ENCODE measurements around the gene ROR2. TPM values are rescaled to one million over a fixed set of nuclear protein-coding genes. Genes with fewer than 3 reads are reported as not detected.

The ROR2 gene
- 2.7 TPM in 2 replicates for total RNA-seq (2021)
- long read RNA-seq, full-length matches to known transcripts = 7 of 17 reads
- long read RNA-seq, partial matches to known transcripts = 4 of 17 reads
- long read RNA-seq, other reads (novel, unspliced or antisense) = 6 of 17 reads

DNA sequence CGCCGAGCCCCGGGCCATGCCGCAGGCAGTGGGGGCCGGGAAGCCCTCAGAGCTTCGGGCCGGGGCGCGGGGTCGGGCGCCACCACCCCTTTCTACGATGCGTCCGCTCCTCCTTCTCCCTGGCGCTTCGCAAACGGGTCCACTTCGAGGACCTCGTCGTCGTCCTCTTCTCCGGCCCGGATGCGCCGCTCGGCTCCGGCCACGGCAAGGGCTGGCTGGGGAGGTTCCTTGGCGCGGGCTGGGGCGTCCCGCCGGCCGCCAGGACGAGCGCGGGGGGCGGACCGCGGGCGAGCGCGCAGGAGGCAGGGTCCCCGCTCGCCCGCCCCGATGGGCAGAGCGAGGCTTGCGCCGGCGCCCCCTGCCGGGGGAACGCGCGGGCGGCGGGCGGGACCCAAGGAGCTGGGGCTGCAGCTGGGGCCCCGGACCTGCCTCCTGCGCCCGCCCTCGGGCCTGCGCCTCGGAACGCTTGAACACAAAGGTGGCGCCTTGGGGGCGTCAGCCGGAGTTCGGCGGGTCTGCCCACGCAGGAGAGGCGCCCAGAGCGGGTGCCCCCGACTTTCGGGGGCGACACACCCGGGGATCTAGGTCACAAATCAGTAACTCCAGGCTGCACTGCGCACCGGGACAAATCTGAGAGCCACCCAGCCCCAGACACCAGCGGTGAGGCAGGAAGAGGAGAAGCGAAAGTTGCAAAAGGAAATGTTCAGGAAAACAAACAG is at the start of gene ROR2:
TSS of gene ROR2 (minus strand) at position 283 of the 719 bp plus-strand sequence.
- H3K4me3 Mint-ChIP-seq = peak within 1 kb of the TSS; percentile 75 to 85

More for the DNA sequence above, at the start of gene ROR2:
- H3K23me2 ChIP-seq (ENCODE audit: insufficient read length, low read depth, low read length, poor library complexity, severe bottlenecking) = peaks cover 16% of the 10 kb centered on the region
- H3K9ac ChIP-seq (ENCODE audit: extremely low read depth, insufficient read length, low read length) = peak within 1 kb of the TSS; percentile 28
- no peaks in the 10 kb centered on the region for H3K79me1 ChIP-seq (ENCODE audit: insufficient read depth, low read depth, low read length, poor library complexity, severe bottlenecking)
- no peaks in the 10 kb centered on the region for H4K20me1 ChIP-seq (ENCODE audit: control insufficient read depth, insufficient read depth, insufficient read length)
- no peak within 1 kb of the TSS for H2BK5ac ChIP-seq (ENCODE audit: insufficient read length, low read length)
- no peaks in the 10 kb centered on the region; the same call in 1 of the 2 replicates for H3K4me1 ChIP-seq (ENCODE audit: insufficient read depth, low read length)
- H3K18ac ChIP-seq (ENCODE audit: insufficient read length, low read depth, low read length) = peak within 1 kb of the TSS; percentile 61
- Mint-ChIP-seq H3K4me1 (peaks cover 23 to 36% of the 10 kb centered on the region in 2 experiments), H3K9me3 (no peaks in the 10 kb centered on the region), H3K27ac (no peak within 1 kb of the TSS), H3K27me3 (ENCODE audit: low read depth) (peaks cover 86% of the 10 kb centered on the region), H3K36me3 (ENCODE audit: insufficient read depth in 1 of 3, low read depth in 3 of 3) (no peaks in the 10 kb centered on the region; a peak in 1 of 7 replicates)
- no peak within 1 kb of the TSS for H3K27ac ChIP-seq (ENCODE audit: insufficient read length, low read depth, low read length)
- no peak within 1 kb of the TSS for H4K5ac ChIP-seq (ENCODE audit: insufficient read length, low read depth, low read length)
- WGBS (ENCODE audit: extremely low coverage, insufficient read length, low lambda C conversion rate) = no CpG with 5 or more reads among the region's 81 CpGs
- H2AK5ac ChIP-seq (ENCODE audit: insufficient read length, low read length) = no peak within 1 kb of the TSS
- H2BK12ac ChIP-seq (ENCODE audit: insufficient read length, low read depth, low read length) = no peak within 1 kb of the TSS
- no peaks in the 10 kb centered on the region for H3K9me3 ChIP-seq (ENCODE audit: control insufficient read depth, low read depth, low read length)
- H4K8ac ChIP-seq (replicated peaks; ENCODE audit: insufficient read length, low read depth, low read length) = no peak within 1 kb of the TSS
- no peak within 1 kb of the TSS for H2AFZ ChIP-seq (ENCODE audit: low read length)
- H2BK120ac ChIP-seq (ENCODE audit: low read depth, low read length, poor library complexity, severe bottlenecking) = no peak within 1 kb of the TSS
- no peak within 1 kb of the TSS for H2BK20ac ChIP-seq (ENCODE audit: low read depth, low read length, poor library complexity, severe bottlenecking)
- peaks cover 23% of the 10 kb centered on the region; the same call in 1 of the 2 replicates for H3K27me3 ChIP-seq (ENCODE audit: insufficient read depth, low read length)
- H4K91ac ChIP-seq (ENCODE audit: insufficient read length, low read depth, low read length) = no peak within 1 kb of the TSS
- TF ChIP-seq, protein P1, sequence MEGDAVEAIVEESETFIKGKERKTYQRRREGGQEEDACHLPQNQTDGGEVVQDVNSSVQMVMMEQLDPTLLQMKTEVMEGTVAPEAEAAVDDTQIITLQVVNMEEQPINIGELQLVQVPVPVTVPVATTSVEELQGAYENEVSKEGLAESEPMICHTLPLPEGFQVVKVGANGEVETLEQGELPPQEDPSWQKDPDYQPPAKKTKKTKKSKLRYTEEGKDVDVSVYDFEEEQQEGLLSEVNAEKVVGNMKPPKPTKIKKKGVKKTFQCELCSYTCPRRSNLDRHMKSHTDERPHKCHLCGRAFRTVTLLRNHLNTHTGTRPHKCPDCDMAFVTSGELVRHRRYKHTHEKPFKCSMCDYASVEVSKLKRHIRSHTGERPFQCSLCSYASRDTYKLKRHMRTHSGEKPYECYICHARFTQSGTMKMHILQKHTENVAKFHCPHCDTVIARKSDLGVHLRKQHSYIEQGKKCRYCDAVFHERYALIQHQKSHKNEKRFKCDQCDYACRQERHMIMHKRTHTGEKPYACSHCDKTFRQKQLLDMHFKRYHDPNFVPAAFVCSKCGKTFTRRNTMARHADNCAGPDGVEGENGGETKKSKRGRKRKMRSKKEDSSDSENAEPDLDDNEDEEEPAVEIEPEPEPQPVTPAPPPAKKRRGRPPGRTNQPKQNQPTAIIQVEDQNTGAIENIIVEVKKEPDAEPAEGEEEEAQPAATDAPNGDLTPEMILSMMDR (conservative IDR thresholded peaks at IDR 0.05) = peak; percentile 71
- peak; percentile 85 for DNase-seq
- H2BK15ac ChIP-seq (ENCODE audit: low read depth, low read length) = no peak within 1 kb of the TSS
- H3K79me2 ChIP-seq (ENCODE audit: insufficient read depth, low read length) = no peaks in the 10 kb centered on the region; the same call in 1 of the 2 replicates
- H3T11ph ChIP-seq (ENCODE audit: low read length) = no peak within 1 kb of the TSS
- H3K23ac ChIP-seq (ENCODE audit: insufficient read length, low read depth, low read length) = no peak within 1 kb of the TSS
- no peak within 1 kb of the TSS for H3K56ac ChIP-seq (ENCODE audit: insufficient read length, low read depth, low read length)
- no peak within 1 kb of the TSS for H3K4ac ChIP-seq (ENCODE audit: low read depth, low read length)
- peak within 1 kb of the TSS; percentile 77 for H3K4me2 ChIP-seq (ENCODE audit: insufficient read depth, insufficient read length, low read length)
- peak within 1 kb of the TSS; percentile 79; the same call in 1 of the 2 replicates for H3K14ac ChIP-seq (ENCODE audit: insufficient read depth, low read length)
